GM19035 (cell line): ENCODE data around the gene STPG4.

Experiments
- ATAC-seq: cut with Tn5 transposase; IDR thresholded peaks from one replicate; pipeline ENCODE4 v1.9.1; 2021; ENCODE audit not compliant: unreplicated experiment

STPG4 gene

GRCh38 chr2:47091118-47091517 lies 64.0 kb downstream of the STPG4 start:
- ATAC-seq = no peak

- ATAC-seq = no peak
These were observed 66.0 kb downstream of the STPG4 start for GRCh38 chr2:47089083-47089464.

- ATAC-seq = no peak
These were observed 66.6 kb downstream of the STPG4 start for GRCh38 chr2:47088371-47089082.

- no peak for ATAC-seq
These were observed 68.1 kb downstream of the STPG4 start for GRCh38 chr2:47087051-47087450.

GRCh38 chr2:47086571-47086970 lies 68.5 kb downstream of the STPG4 start:
- no peak for ATAC-seq

DNA sequence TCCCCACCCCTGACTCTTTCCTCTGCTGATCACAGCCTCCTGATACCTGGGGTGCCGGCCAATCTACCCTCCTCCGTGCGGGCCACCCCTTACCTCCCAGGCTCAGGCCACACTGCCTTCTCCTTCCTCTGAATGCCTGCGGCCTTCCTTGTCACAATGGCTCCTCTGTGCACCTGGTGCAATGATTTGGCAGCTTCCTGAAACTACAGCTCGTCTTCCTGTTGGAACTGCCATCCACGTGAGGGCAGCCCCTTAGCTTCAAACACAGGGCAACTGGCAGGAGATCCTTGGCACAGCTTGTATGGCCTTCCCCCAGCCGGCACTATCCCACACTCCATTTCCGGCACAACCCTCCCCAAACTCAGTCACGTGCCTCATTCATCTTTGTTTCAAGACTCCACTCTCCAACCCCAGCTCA lies 69.0 kb downstream of the STPG4 start:
- no peak for ATAC-seq

DNA sequence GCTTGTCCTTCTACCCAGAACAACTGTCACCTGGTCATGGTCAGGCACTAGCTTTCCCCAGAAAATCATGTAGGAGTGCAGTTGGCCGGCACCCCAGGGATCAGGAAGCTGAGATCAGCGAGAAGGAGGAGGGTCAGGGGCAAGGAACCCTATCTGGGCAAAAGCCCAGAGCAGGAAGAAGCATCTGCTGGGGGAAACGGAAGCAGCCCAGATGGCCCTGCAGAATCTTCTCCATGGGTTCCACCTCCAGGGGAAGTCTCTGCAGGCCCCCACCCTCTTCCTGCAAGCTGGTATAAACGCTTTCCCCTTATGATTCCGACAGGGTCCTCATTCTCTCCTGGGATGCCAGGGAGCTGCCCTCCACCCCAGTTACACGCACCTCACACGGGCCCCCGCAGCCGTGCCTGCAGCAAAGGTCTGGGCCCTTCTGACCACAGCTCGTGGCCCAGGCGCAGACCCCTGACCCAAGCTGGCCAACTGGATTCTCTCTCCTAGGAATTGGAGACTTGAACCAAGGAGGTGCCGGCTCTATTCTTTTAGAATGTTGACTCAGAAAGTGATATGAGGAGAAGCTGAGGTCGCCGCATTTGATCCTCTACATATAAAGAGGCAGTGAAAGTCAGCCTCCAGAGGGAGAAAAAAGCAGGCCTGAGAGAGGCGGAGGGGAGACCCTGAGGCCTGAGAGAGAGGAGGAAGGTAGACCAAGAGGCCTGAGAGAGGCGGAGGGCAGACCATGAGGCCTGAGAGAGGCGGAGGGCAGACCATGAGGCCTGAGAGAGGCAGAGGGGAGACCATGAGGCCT lies 71.0 kb downstream of the STPG4 start:
- ATAC-seq = no peak

GRCh38 chr2:47083485-47083884 lies 71.6 kb downstream of the STPG4 start:
- ATAC-seq = no peak

GRCh38 chr2:47083005-47083404 lies 72.1 kb downstream of the STPG4 start:
- ATAC-seq = no peak

- no peak for ATAC-seq
These were observed 74.2 kb downstream of the STPG4 start for GRCh38 chr2:47080888-47081301.

DNA sequence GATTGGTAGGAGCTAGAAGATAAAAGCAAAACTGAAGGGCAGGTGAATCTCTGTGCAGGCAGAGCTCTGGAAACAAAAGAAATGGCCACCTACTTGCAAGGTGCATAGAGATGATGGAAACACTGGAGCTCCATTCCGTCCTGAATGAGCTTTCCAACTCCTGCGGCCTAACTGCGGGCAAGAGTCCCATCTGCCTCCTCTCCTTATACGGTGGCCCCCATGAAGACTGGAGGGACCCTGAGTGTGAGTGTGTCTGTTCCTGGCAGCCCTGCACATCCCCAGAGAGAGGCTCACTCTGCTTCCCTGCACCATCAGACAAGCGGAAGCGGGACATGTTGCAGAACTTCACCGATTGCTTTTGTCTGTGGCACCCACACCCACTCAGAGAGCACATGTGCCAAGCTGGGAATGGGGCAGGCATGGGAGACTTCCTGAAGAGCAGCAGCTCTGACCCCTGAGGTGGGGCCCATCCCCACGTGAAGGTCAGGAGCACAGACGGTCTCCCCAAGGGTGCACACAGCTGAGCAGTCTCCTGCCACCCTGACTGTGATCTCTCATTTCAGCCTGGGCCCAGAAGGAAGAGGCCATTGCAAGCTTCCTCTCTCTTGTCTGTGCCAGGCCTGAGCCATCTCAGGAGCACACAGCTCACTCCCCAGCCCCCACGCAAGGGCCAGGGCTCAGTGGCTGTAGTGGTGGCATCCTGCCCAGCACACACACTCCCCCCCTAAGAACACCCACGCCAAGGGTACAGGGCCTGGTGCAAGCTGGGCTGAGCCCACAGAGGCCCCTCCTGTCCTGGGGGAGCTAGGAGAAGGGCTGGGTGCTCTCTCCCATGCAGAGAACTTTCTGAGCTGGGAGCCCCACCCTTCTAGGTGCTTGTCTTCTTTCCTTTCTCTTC lies 75.3 kb downstream of the STPG4 start:
- no peak for ATAC-seq

GRCh38 chr2:47078541-47079482 lies 76.3 kb downstream of the STPG4 start:
- ATAC-seq = no peak

DNA sequence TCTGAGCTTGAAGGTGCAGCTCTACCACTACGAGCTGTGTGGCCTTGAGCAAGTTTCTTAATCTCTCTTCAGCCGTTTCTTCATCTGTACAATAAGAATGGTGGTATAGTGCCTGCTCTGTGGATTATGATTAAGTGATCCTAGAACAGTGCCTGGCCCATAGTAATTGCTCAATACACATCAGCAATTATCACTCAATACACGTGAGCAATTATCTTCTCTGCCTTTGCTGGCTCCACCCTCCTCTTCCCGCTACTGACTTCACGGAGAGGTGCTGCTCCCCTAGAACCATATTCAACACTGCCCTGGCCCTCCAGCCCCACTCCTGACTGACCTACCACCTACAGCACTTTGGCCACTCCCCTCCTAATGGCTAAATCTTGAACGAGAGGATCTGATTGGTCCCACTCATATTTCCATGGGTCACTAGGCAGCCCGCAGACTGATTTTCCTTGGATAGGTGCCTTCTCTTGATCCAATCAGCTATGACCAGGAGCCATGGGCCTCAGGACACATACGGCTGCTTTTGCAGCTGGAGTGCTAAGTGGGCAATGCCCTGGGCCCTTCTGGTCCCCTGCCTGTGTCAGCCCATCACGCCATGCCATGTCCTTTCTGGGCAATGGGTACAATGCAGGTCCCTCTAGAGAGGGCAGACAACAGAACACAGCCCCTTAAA lies 77.5 kb downstream of the STPG4 start:
- no peak for ATAC-seq

DNA sequence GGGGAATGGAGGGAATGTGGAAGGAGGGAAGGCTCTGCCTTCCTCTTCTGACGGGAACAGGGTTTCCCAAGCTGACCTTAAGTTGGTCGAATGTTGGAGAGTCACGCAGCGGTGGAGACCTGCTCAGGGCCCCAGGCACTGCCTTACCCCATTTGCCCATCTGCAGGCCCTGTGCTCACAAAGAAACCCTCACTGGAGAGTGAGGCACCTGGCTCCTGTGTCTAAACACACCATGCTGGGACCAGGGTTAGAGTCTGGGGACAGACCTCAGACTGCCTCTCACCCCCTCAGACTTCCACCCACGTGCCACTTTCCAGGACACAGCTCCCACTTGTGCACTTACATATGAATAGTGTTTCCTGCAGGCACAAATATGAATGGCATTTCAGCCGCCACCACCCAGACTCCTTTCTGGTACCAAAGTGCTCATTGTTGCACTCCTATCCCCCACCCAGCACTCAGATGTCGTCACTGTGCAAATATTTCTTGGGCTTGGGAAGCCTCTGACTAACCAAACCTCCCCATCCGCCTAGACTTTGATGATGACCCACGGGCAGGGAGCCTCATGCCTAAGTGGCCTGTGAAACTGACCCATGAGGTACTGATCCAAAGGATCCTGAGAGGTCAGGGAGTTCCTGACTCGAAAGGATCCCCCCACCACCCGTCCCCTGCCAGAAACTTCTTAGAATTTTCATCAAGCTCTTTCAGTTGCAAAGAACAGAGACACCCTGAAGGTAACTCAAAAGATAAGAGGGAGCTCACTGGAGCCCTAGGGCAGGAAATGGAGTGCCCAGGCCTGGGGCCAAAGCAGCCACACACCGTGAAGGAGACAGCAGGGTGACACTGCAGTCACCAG lies 78.3 kb downstream of the STPG4 start:
- no peak for ATAC-seq

DNA sequence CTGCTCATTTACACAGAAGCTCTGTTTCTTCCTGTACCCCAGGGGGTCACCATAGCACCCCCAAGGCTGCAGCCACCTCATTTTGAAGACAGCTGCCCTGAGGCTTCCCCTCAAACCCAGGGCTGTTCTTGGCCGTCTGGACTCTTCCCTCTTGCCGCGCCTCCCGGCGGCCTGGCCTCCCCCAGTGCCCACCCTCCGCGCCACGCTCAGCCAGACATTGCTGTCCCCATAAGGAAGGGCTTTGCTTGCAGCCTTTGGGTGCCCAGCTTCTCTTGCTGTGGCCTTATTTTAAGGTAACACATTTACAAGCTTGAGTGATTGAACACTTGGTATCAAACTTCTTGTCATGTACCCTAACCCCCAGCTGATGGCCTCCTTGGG lies 79.0 kb downstream of the STPG4 start:
- ATAC-seq = no peak

DNA sequence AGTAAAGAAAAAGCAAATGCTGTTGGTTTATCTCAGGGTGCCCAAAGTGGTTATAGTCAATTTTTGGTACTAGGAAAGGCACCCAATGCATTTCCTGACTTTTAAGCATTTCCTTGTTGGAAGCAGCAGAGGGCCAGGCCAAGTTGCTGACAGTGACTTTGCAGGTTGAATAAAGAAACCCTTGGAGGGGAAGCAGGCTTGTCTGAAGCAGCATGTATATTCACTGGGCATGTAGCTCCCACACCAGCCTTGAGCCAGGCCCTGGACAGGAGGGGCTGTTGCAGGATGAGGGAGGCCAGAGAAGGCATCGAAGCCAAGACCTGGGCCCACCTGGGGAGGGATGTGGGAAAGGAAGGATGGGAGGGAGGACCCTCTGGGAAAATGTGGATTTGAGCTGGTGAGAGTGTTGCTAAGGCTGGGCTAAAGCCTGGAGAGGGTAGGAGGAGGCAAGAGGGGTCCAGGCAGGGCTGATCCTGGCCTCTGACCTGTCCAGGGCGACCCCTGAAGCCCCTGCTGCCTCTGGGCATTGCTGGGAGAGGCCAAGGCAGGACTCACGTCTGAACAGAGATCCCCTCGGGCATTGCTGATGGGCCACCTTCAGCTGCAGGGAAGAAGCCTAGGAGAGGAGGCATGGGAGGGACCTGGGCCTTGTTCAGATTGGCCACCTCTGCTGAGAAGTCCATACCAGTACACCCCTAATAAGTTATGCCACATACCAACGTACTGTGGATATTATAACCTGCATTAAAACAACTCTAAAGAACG lies 79.6 kb downstream of the STPG4 start:
- ATAC-seq = no peak

GRCh38 chr2:47074691-47075090 lies 80.4 kb downstream of the STPG4 start:
- no peak for ATAC-seq

- ATAC-seq = no peak
These were observed 81.5 kb downstream of the STPG4 start for GRCh38 chr2:47073641-47074040.
